ENCODE measurements around the gene ACAP1. TPM values are rescaled to one million over a fixed set of nuclear protein-coding genes. Genes with fewer than 3 reads are reported as not detected.
A peak's percentile ranks its signal among the peaks of the same experiment; 100 is the strongest.

ACAP1 gene
- total and polyA plus RNA-seq, 8 donors, result 4.4 to 33.3 (median 10.5) TPM

GRCh38 chr17:7396147-7396546 is 59.8 kb downstream of the ACAP1 start:
- Histone ChIP-seq H3K27me3 (no peaks in the 10 kb centered on the region), H3K4me1 (peaks cover 18 to 29% (median 25%) of the 10 kb centered on the region in 4 donors), H3K9me3 (no peaks in the 10 kb centered on the region), H3K27ac (no peak overlapping the region), H3K36me3 (peaks cover 0 to 13% (median 9%) of the 10 kb centered on the region in 4 donors), H3K4me3 (no peak overlapping the region)
- DNase-seq, result peak in 1 of 2 donors; percentile 7
- 82 to 93% (median 88%) methylated on average over 4 of the region's 4 CpGs for WGBS, 5 donors
- intact Hi-C loops (cut with DNase I; ENCODE audit: low total_unique reads), result no loop called here
- TF ChIP-seq POLR2AphosphoS5 (IDR thresholded peaks at IDR 0.05), result no peak
- TF ChIP-seq, protein P1, sequence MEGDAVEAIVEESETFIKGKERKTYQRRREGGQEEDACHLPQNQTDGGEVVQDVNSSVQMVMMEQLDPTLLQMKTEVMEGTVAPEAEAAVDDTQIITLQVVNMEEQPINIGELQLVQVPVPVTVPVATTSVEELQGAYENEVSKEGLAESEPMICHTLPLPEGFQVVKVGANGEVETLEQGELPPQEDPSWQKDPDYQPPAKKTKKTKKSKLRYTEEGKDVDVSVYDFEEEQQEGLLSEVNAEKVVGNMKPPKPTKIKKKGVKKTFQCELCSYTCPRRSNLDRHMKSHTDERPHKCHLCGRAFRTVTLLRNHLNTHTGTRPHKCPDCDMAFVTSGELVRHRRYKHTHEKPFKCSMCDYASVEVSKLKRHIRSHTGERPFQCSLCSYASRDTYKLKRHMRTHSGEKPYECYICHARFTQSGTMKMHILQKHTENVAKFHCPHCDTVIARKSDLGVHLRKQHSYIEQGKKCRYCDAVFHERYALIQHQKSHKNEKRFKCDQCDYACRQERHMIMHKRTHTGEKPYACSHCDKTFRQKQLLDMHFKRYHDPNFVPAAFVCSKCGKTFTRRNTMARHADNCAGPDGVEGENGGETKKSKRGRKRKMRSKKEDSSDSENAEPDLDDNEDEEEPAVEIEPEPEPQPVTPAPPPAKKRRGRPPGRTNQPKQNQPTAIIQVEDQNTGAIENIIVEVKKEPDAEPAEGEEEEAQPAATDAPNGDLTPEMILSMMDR (IDR thresholded peaks at IDR 0.05), result no peak
- TF ChIP-seq POLR2A (IDR thresholded peaks at IDR 0.05), result no peak

DNA sequence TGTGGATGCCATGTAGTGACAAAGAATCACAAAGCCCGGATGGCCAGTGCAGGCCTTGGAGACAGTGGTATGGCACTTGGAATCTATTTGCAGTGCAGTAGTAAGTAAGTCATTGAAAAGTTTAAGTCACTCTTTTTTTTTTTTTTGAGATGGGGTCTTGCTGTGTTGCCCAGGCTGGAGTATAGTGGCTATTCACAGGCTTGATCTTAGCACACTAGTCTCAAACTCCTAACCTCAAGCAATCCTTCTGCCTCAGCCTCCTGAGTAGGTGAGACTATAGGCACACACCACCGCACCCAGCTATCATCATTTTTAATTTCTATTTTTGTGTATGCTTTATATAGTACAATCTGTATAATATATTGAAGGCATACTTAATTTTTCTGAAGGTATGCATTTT is 62.3 kb downstream of the ACAP1 start:
- no peaks in the 10 kb centered on the region for H3K9me3 ChIP-seq
- no peaks in the 10 kb centered on the region for H3K36me3 ChIP-seq
- peaks cover 21 to 34% (median 33%) of the 10 kb centered on the region in 4 donors for H3K4me1 ChIP-seq
- no peaks in the 10 kb centered on the region for H3K27me3 ChIP-seq
- no peak overlapping the region for H3K27ac ChIP-seq
- 80 to 91% (median 87%) methylated on average over 2 of the region's 2 CpGs for WGBS, 5 donors
- TF ChIP-seq, protein P1 (IDR thresholded peaks at IDR 0.05), result no peak
- TF ChIP-seq EP300 (IDR thresholded peaks at IDR 0.05) (no peak), POLR2AphosphoS5 (IDR thresholded peaks at IDR 0.05) (no peak), POLR2A (IDR thresholded peaks at IDR 0.05) (no peak)
- DNase-seq, result no peak
- intact Hi-C loops (cut with DNase I; ENCODE audit: low total_unique reads), result no loop called here
- H3K4me3 ChIP-seq, result no peak overlapping the region

Small RNA genes lying within 50 kb of the gene (small RNA-seq; reads per million reads assigned to genes)
- gene AC026954.2, result 0 reads per million in 4 donors

Other genes with a start within 250 kb of the ACAP1 start
Only the 30 nearest of the 35 such genes appear.
- gene ASGR1, start 157.2 kb upstream of the ACAP1 start, total RNA-seq, result under 1 TPM in 2 of 5 donors, not detected in 3; 0.87 to 0.92 TPM
- 1 to 10 TPM; 1.9 to 6.0 (median 2.5) TPM for gene ASGR1, start 157.2 kb upstream of the ACAP1 start, polyA plus RNA-seq
- 10 to 100 TPM in 3 of 5 donors, 1 to 10 TPM in 2; 3.2 to 26.3 (median 10.6) TPM for gene DLG4, start 116.7 kb upstream of the ACAP1 start, total RNA-seq
- gene DLG4, start 116.7 kb upstream of the ACAP1 start, polyA plus RNA-seq, result 10 to 100 TPM in 1 of 3 donors, 1 to 10 TPM in 2; 5.8 to 11.5 (median 7.0) TPM
- 1,000 to 10,000 TPM in 3 of 5 donors, 100 to 1,000 TPM in 2; 348 to 3,058 (median 1,195) TPM for gene ACADVL, start 116.6 kb upstream of the ACAP1 start, total RNA-seq
- gene ACADVL, start 116.6 kb upstream of the ACAP1 start, polyA plus RNA-seq, result 100 to 1,000 TPM; 651 to 783 (median 654) TPM
- 100 to 1,000 TPM in 1 of 5 donors, 10 to 100 TPM in 4; 16.9 to 114 (median 19.7) TPM for gene DVL2, start 102.0 kb upstream of the ACAP1 start, total RNA-seq
- gene DVL2, start 102.0 kb upstream of the ACAP1 start, polyA plus RNA-seq, result 10 to 100 TPM; 12.1 to 14.5 (median 14.5) TPM
- 10 to 100 TPM in 3 of 5 donors, 1 to 10 TPM in 2; 5.2 to 26.2 (median 14.0) TPM for gene PHF23, start 97.1 kb upstream of the ACAP1 start, total RNA-seq
- 10 to 100 TPM; 21.3 to 27.2 (median 21.5) TPM for gene PHF23, start 97.1 kb upstream of the ACAP1 start, polyA plus RNA-seq
- gene GABARAP, start 94.1 kb upstream of the ACAP1 start, total RNA-seq, result 100 to 1,000 TPM; 111 to 419 (median 206) TPM
- 1,000 to 10,000 TPM in 1 of 3 donors, 100 to 1,000 TPM in 2; 773 to 1,252 (median 934) TPM for gene GABARAP, start 94.1 kb upstream of the ACAP1 start, polyA plus RNA-seq
- 10 to 100 TPM; 23.9 to 82.8 (median 54.0) TPM for gene CTDNEP1, start 84.8 kb upstream of the ACAP1 start, total RNA-seq
- 10 to 100 TPM; 71.8 to 85.1 (median 75.9) TPM for gene CTDNEP1, start 84.8 kb upstream of the ACAP1 start, polyA plus RNA-seq
- 10 to 100 TPM in 3 of 5 donors, 1 to 10 TPM in 1, not detected in 1; 8.4 to 19.5 (median 13.6) TPM for gene ELP5, start 84.3 kb upstream of the ACAP1 start, total RNA-seq
- gene ELP5, start 84.3 kb upstream of the ACAP1 start, polyA plus RNA-seq, result 10 to 100 TPM; 24.4 to 45.2 (median 28.5) TPM
- 100 to 1,000 TPM in 1 of 5 donors, 10 to 100 TPM in 2, 1 to 10 TPM in 2; 1.8 to 829 (median 17.4) TPM for gene CLDN7, start 74.1 kb upstream of the ACAP1 start, total RNA-seq
- 100 to 1,000 TPM in 1 of 3 donors, 1 to 10 TPM in 2; 3.1 to 114 (median 9.9) TPM for gene CLDN7, start 74.1 kb upstream of the ACAP1 start, polyA plus RNA-seq
- 10 to 100 TPM in 2 of 5 donors, 1 to 10 TPM in 3; 3.5 to 26.6 (median 7.0) TPM for gene SLC2A4, start 54.8 kb upstream of the ACAP1 start, total RNA-seq
- 10 to 100 TPM in 1 of 3 donors, 1 to 10 TPM in 1, under 1 TPM in 1; 0.92 to 15.9 (median 1.4) TPM for gene SLC2A4, start 54.8 kb upstream of the ACAP1 start, polyA plus RNA-seq
- gene YBX2, start 41.9 kb upstream of the ACAP1 start, total RNA-seq, result 10 to 100 TPM in 1 of 5 donors, 1 to 10 TPM in 1, under 1 TPM in 2, not detected in 1; 0.43 to 72.4 (median 1.1) TPM
- 1 to 10 TPM; 1.2 to 6.5 (median 1.8) TPM for gene YBX2, start 41.9 kb upstream of the ACAP1 start, polyA plus RNA-seq
- 100 to 1,000 TPM in 4 of 5 donors, 10 to 100 TPM in 1; 86.9 to 189 (median 137) TPM for gene EIF5A, start 28.9 kb upstream of the ACAP1 start, total RNA-seq
- 100 to 1,000 TPM; 341 to 438 (median 394) TPM for gene EIF5A, start 28.9 kb upstream of the ACAP1 start, polyA plus RNA-seq
- gene GPS2, start 21.2 kb upstream of the ACAP1 start, total RNA-seq, result 10 to 100 TPM; 23.9 to 91.6 (median 55.9) TPM
- gene GPS2, start 21.2 kb upstream of the ACAP1 start, polyA plus RNA-seq, result 10 to 100 TPM; 74.3 to 84.9 (median 79.7) TPM
- 10 to 100 TPM; 17.8 to 84.0 (median 36.4) TPM for gene NEURL4, start 7.2 kb upstream of the ACAP1 start, total RNA-seq
- gene NEURL4, start 7.2 kb upstream of the ACAP1 start, polyA plus RNA-seq, result 10 to 100 TPM in 2 of 3 donors, 1 to 10 TPM in 1; 6.9 to 22.2 (median 15.6) TPM
- 10 to 100 TPM in 1 of 5 donors, 1 to 10 TPM in 3, under 1 TPM in 1; 0.58 to 11.0 (median 3.5) TPM for gene KCTD11, start 15.6 kb downstream of the ACAP1 start, total RNA-seq
- 10 to 100 TPM in 1 of 3 donors, 1 to 10 TPM in 2; 8.9 to 14.1 (median 9.4) TPM for gene KCTD11, start 15.6 kb downstream of the ACAP1 start, polyA plus RNA-seq
- gene TMEM95, start 18.6 kb downstream of the ACAP1 start, total RNA-seq, result not detected
- gene TMEM95, start 18.6 kb downstream of the ACAP1 start, polyA plus RNA-seq, result not detected
- 10 to 100 TPM in 3 of 5 donors, 1 to 10 TPM in 2; 5.7 to 37.1 (median 22.2) TPM for gene TNK1, start 44.6 kb downstream of the ACAP1 start, total RNA-seq
- 10 to 100 TPM in 1 of 3 donors, 1 to 10 TPM in 2; 6.0 to 12.1 (median 7.8) TPM for gene TNK1, start 44.6 kb downstream of the ACAP1 start, polyA plus RNA-seq
- gene PLSCR3, start 58.0 kb downstream of the ACAP1 start, total RNA-seq, result 100 to 1,000 TPM in 1 of 5 donors, 10 to 100 TPM in 2, 1 to 10 TPM in 1, not detected in 1; 7.9 to 101 (median 29.6) TPM
- gene PLSCR3, start 58.0 kb downstream of the ACAP1 start, polyA plus RNA-seq, result 10 to 100 TPM; 21.9 to 27.1 (median 24.4) TPM
- 100 to 1,000 TPM in 2 of 5 donors, 10 to 100 TPM in 2, not detected in 1; 39.8 to 347 (median 161) TPM for gene TMEM256, start 67.6 kb downstream of the ACAP1 start, total RNA-seq
- gene TMEM256, start 67.6 kb downstream of the ACAP1 start, polyA plus RNA-seq, result 100 to 1,000 TPM; 189 to 282 (median 279) TPM
- 10 to 100 TPM in 3 of 5 donors, 1 to 10 TPM in 2; 4.6 to 42.0 (median 13.8) TPM for gene NLGN2, start 71.3 kb downstream of the ACAP1 start, total RNA-seq
- gene NLGN2, start 71.3 kb downstream of the ACAP1 start, polyA plus RNA-seq, result 1 to 10 TPM; 1.7 to 7.9 (median 1.8) TPM
- not detected for gene SPEM1, start 83.8 kb downstream of the ACAP1 start, total RNA-seq
- under 1 TPM in 1 of 3 donors, not detected in 2; 0.20 TPM for gene SPEM1, start 83.8 kb downstream of the ACAP1 start, polyA plus RNA-seq
- not detected for gene SPEM2, start 89.1 kb downstream of the ACAP1 start, total RNA-seq
- not detected for gene SPEM2, start 89.1 kb downstream of the ACAP1 start, polyA plus RNA-seq
- gene SPEM3, start 92.3 kb downstream of the ACAP1 start, total RNA-seq, result not detected
- gene SPEM3, start 92.3 kb downstream of the ACAP1 start, polyA plus RNA-seq, result not detected
- gene TMEM102, start 98.9 kb downstream of the ACAP1 start, total RNA-seq, result 10 to 100 TPM in 2 of 5 donors, 1 to 10 TPM in 2, not detected in 1; 1.3 to 48.4 (median 9.0) TPM
- gene TMEM102, start 98.9 kb downstream of the ACAP1 start, polyA plus RNA-seq, result 1 to 10 TPM; 4.5 to 7.9 (median 6.4) TPM
- 10 to 100 TPM in 1 of 5 donors, under 1 TPM in 1, not detected in 3; 0.37 to 15.6 TPM for gene FGF11, start 103.0 kb downstream of the ACAP1 start, total RNA-seq
- 1 to 10 TPM in 1 of 3 donors, under 1 TPM in 1, not detected in 1; 0.50 to 2.9 TPM for gene FGF11, start 103.0 kb downstream of the ACAP1 start, polyA plus RNA-seq
- gene CHRNB1, start 108.5 kb downstream of the ACAP1 start, total RNA-seq, result 1 to 10 TPM in 3 of 5 donors, not detected in 2; 1.8 to 6.4 (median 4.2) TPM
- 10 to 100 TPM in 2 of 3 donors, 1 to 10 TPM in 1; 9.2 to 12.0 (median 10.7) TPM for gene CHRNB1, start 108.5 kb downstream of the ACAP1 start, polyA plus RNA-seq
- gene ZBTB4, start 143.1 kb downstream of the ACAP1 start, total RNA-seq, result 10 to 100 TPM; 15.8 to 31.5 (median 29.0) TPM
- gene ZBTB4, start 143.1 kb downstream of the ACAP1 start, polyA plus RNA-seq, result 10 to 100 TPM; 16.3 to 18.0 (median 17.9) TPM
- not detected for gene SLC35G6, start 144.9 kb downstream of the ACAP1 start, total RNA-seq
- gene SLC35G6, start 144.9 kb downstream of the ACAP1 start, polyA plus RNA-seq, result not detected
- gene POLR2A, start 147.8 kb downstream of the ACAP1 start, total RNA-seq, result 100 to 1,000 TPM in 2 of 5 donors, 10 to 100 TPM in 3; 55.4 to 750 (median 85.2) TPM
- gene POLR2A, start 147.8 kb downstream of the ACAP1 start, polyA plus RNA-seq, result 10 to 100 TPM in 1 of 3 donors, 1 to 10 TPM in 2; 8.1 to 12.7 (median 10.0) TPM
- gene TNFSF12, start 212.5 kb downstream of the ACAP1 start, total RNA-seq, result 100 to 1,000 TPM in 1 of 5 donors, 10 to 100 TPM in 3, 1 to 10 TPM in 1; 6.1 to 199 (median 49.6) TPM
- 10 to 100 TPM; 31.7 to 48.0 (median 45.1) TPM for gene TNFSF12, start 212.5 kb downstream of the ACAP1 start, polyA plus RNA-seq

Measured in stomach (tissue), 9 donors.